ENCODE data around the gene RBM19.

The RBM19 gene

DNA sequence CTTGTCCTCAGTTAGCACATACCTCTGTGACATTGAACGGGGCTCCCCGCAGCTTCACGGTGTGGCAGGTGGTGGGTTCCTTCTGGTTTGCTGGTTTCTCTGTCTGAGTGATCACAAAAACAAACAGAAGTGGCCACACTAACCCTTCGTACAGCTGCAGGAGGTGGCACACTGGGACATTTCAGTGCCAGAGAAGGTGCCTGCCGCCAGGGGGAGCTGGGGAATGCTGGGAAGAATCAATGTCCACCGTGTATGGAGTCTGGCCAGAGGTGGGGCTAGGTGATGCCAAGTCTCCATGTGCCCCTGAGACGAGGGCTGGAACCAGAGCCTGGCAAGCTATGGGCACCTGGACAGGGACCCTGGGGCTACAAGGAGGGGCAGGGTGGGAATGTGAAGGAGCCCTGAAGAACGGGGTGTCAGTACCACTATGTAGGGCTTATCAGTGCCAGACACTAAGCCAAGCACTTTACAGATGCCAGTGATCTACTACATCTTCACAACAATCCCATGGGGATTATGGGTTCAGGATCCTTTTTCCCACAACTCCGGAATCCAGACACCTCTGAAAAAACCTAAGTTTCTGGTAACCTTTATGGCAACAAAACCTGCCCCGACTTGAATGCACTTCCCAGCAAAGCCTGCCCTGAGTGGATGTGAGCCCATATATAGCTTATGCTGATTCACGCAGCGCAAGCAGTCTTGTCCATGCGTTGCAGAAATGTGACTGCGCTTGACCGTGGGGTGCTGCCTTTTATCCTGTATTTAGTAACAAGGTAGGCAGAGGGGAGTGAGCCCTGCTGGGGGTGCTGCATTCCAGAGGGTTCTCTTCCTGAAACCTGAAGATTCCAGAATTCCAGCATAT lies 10.8 kb downstream of the RBM19 start:
- DNase-seq (ENCODE audit: low read depth in 2 of 2), result no peak

DNA sequence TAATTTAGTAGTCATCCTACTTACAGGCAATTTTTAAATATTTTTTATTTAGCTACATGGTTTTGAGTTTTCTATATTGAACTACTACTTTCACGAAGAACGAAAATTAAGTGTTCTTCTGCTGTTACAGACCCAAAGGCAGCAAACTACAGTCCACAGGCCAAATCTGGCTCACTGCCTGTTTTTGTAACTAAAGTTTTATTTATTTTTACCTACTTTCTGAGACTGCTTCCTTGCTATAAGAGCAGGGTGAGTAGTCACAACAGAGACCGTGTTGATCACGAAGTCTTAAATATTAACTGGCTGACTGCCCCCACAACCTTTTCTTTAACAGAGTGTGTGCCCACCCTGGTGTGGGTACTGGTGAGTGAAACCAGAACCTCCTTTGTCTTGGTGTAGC lies 11.6 kb downstream of the RBM19 start:
- no peak for DNase-seq (ENCODE audit: low read depth in 2 of 2)

DNA sequence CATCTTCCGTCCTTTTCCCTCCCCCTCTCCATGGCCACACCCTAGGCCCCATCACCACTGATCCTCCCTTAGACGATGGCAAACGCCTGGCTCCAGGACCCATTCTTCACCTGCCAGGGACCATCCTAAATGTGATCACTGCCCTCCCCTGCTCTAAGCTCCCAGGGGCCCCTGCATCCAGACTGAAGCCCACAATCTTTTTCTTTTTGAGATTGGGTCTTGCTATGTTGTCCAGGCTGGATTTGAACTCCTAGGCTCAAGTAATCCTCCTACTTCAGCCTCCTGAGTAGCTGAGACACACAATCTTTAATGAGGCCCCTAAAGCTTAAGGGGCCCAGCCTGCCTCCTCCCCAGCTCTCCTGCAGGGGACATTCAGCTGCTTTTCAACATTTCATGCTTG lies 15.3 kb downstream of the RBM19 start:
- DNase-seq (ENCODE audit: low read depth in 2 of 2), result no peak

DNA sequence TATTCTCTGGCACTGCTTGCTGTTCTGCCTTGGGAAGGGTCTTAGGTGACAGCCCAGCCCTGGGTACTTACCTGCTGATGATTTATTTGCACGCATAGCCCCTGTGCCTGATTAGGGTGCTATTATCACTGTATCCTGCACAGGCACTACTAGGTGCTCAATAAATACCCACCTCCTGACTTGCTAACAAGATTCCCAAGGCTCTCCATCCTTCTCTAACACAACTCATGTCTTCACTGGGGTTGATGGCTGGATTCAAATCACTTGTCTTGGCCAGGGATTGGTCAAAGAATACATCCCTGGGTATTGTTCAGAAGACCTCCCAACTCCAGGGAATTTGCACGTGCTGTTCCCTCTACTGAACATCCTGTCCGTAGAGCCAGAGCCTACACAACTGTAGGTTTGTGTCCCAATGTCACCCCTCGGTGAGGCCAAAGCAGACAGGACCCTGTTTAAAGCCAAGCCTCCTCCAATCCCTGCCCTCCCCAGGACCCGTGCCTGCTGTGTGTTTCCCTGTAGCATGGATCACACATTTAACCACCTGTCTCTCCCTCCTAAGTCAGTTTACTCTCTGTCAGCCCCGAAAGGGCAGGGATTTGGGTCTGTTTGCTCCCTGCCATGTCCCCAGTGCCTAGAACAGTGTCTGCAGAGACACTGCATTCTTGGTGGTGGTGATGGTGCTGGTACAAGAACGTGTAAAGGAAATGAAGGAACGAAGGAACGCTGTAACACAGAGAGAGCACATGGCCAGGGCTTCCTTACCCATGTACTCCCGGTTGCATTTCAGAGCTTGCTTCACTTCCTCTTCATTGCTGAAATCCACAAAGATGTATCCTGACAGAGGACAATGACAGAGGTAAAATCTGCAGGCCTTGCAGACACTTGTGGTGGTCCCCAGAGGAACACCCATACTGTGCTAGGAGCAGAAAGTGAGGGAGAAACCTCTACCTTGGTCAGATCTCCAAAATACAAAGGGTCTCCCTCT lies 16.5 kb downstream of the RBM19 start:
- no peak for DNase-seq (ENCODE audit: low read depth in 2 of 2)

DNA sequence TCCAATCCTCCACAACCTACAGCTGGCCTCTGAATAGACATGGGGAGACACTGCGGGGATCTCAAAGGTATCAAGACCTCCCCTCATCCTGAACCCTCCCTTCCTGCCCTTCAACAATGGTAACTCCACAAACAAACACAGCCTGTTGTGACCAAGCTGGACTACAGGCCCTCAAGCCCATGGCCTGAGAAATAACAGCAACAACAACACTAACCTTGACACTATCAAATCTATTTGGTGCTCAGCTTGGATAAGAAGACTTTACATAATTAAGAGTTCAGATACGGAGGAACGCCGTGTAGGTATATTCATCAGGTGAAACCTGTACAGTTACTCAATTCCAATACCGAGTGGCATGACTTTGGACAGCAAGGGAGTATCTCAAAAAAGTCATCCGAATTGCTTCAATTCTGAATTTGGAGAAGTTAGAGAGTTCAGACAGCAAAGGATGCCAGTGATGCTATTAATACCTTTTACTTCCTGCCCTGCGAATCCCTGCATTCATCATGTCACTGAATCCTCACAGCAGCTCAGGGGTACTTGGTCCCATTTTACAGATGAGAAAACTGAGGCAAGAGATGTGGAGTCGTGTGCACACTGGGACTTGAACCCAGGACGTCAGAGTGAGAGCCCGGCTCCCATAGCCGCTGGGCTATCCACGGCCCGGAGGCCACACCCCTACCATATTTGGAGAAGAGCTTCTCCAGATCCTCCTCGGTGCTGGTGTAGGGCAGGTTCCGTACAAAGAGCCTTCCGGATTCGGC lies 17.8 kb downstream of the RBM19 start:
- DNase-seq (ENCODE audit: low read depth in 2 of 2), result no peak

DNA sequence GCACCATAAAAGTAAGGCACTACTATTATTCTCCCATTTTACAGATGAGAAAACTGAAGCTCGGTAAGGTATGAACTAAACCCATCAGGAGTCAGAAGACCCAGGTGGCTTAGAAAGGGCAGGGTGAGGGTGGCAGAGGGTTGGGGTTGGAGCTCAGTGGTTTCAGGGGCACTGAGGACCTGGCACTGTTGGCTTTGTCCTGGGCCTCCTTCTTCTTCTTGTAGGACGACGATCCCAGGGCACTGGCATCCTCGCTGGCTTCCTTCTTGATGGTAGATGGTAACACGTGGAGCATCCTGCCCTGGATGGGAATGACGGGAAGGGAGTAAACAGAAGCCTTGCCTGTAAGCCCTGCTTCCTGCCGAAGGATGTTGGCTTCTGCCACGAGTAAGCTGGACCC lies 19.9 kb downstream of the RBM19 start:
- no peak for DNase-seq (ENCODE audit: low read depth in 2 of 2)

DNA sequence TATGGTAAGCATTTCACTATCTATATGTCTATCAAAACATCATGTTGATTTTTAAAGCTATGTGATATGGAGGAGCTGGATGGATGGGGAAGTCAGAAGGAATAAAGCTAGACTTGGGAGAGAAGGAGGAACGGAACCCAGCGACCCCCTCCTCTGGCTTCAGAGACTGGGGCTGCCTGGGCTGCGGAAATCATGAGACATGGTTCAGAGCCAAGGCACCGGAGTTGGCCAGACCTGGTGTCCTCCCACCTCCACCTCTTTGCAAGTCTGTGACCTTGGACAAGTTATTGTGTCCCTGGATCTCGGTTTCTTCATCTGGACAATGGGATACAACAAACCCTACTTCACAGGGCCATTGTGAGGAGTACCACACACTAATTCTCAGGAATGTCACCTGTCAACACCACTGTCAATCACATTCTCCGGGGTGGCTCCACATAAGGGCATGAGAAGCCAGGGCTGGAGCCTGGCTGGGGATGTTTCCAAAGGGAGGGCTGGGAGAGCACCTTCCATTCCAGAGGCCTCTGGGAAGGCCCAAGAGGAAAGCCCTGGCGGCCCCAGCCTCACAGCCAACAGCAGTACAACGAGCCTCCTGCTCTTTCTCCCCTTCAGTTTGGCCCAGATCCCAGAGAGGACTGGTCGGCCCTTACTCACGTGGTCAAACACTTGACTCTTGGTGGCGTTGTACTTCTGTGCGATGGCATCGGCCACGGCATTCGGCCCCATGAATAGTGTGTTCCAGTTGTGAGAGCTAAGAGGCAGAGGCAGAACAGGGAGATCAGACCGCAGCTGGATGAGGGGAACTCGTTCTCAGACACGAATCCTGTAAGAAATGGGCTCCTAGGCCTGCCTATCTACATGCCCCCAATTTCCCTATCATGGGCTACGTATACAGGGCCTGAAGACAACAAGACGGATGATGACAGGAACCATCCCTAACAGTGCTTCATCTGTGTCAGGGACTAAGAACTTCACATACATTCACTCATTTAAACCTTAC lies 20.7 kb downstream of the RBM19 start:
- no peak for DNase-seq (ENCODE audit: low read depth in 2 of 2)

DNA sequence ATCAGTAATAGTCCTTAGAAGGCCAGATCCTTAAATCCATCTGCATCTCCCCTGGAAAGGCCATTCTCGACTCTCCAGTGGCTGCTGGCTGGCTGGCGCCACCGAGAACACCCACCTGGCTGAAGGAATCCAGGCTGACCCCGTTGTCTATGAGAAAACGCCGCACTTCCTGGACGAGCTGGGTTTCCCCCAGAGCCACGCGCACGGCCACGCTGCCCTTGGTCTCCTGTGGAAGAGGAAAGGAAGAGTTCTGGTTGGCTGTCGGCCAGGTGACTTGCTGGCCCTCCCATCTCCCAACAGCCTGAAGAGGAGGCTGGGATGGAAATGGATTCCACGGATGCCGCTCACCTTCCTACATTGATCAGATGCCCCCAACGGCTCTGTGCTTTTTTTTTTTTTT lies 23.9 kb downstream of the RBM19 start:
- no peak for DNase-seq (ENCODE audit: low read depth in 2 of 2)

DNA sequence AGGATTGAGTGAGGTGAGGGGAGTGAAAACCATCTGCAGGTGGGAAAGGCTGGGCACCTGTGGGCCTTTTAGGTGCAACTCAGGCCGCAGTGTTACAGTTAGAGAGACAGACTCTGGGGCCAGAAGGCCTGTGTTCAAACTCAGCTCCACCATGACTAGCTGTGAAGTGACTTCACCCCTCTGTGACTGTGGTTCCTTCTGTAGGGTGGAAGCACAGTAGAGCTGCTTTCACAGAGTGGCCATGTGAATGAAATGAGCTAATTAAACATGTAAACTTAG lies 25.0 kb downstream of the RBM19 start:
- DNase-seq (ENCODE audit: low read depth in 2 of 2), result no peak

DNA sequence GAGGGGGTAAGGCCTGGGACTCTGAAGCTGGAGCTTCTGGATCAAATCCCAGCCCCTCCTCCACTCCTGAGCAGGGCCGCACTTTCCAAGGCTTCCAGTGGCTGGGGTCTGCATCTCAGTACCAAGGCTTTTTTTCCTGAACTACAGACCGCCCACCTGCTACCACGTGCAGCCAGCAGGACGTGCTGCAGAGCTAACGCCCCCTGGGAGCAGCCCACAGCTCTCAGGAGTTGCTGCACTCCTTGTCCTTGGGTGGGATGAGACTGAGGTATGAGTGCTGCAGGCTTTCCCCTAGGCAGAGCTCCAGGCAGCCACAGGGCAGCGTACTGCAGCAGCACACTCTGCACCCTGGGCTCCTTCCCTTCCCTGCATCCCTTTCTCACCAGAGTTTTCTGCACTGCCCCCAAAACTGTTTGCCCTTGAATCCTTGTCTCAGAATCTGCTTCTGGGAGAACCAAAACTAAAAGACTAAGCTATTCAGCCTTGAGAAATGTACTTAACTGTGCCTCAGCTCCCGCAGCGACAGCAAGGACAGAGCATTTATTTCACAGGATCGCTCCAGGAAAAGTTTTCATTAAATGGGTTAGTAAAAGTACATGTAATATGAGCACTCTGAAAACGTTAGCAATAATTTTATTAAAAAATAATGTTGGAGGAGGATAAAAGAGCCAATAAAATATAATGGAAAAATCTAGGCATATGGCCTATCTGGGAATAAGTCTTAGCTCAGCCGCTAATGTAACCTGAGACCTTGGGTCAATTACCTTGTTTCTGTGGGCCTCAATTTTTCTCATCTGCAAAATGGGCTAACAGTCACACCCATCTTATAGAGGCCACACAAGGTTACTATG lies 25.5 kb downstream of the RBM19 start:
- DNase-seq (ENCODE audit: low read depth in 2 of 2), result no peak

DNA sequence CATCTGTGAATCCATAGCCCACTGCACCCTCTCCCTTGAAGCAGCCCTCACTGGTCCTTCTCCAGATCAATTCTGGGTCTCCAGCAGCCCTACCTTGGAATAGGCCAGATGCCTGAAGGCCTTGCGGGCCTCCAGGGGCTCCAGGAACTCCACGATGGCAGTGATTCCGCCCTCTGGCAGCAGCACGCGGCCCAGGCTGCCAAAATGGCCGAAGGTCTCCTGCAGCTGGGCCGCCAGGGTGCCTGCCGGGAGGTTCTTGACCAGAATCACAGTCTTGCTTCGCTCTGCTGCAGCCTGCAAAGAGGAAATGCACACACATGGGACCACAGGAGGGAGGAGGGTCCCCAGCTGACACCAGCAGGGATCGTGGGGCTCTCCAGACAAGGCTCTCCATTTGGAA lies 26.3 kb downstream of the RBM19 start:
- DNase-seq (ENCODE audit: low read depth in 2 of 2), result no peak

DNA sequence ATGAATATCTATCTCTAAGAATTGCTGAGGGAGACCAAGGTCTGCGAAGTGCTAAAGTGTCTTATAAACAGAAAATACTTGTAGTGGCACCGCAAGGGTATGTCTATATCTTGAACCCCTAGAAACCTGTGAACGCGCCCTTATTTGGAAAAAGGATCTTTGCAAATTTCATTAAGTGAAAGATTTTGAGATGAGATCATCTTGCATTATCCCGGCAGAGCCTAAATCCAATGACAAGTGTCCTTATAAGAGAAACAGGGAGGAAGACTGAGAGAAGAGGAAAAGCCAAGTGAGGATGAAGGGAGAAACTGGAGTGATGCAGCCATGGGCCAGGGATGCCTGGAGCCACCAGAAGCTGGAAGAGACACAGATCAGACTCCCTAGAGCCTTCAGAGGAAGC lies 27.7 kb downstream of the RBM19 start:
- DNase-seq (ENCODE audit: low read depth in 2 of 2), result no peak

DNA sequence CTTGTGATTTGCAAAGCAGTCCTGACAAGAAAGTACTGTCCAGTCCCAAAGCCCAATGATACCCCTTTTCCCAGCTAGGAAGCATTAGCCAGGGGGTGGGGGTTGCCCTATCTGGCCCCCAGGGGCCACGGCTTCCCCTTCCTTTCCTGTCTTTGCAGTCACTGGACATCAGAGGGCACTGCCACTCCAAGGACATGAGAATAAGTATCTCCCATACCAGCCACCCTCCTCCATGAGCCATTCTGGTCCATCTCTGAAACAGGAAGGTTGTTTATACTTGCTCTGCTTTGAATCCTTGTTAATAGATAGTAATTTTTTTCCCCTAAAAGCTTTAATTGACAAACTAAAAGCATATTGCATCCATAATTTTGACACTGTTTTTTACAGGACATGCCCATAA lies 29.7 kb downstream of the RBM19 start:
- no peak for DNase-seq (ENCODE audit: low read depth in 2 of 2)

DNA sequence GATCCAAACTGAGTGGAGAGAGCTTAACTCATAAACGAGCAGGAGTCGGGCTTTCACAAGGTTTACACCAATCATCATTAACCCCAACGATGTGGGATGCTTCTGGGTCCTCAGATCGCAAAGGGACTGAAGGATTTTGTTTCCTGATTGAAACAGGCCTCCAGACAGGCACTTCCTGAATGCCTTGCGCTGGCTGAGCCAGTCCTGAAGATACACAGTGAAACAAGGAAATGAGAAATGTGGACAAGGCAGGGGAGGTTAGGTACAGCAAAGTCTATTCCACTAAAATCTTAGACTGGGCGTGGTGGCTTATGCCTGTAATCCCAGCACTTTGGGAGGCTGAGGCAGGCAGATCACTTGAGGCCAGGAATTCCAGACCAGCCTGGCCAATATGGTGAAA lies 30.7 kb downstream of the RBM19 start:
- DNase-seq (ENCODE audit: low read depth in 2 of 2), result no peak

DNA sequence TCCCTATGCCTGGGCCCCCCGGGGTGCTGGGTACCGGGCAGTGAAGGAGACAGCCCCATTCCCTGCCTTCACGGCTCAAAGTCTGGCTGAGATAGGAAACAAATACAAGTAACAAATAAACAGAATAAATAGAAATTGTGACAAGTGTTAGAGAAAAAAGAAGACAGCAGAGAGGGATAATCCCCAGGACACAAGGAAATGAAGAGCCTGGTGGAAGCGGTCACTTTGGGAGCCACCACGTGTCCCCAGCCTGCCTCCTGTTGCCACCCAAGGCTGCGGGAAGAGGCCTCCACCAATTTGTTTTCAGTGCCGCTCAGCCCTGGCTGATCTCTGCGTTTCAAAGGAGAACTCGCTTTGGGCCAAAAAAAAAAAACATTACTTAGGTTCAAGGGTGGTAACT lies 31.2 kb downstream of the RBM19 start:
- DNase-seq (ENCODE audit: low read depth in 2 of 2), result no peak

DNA sequence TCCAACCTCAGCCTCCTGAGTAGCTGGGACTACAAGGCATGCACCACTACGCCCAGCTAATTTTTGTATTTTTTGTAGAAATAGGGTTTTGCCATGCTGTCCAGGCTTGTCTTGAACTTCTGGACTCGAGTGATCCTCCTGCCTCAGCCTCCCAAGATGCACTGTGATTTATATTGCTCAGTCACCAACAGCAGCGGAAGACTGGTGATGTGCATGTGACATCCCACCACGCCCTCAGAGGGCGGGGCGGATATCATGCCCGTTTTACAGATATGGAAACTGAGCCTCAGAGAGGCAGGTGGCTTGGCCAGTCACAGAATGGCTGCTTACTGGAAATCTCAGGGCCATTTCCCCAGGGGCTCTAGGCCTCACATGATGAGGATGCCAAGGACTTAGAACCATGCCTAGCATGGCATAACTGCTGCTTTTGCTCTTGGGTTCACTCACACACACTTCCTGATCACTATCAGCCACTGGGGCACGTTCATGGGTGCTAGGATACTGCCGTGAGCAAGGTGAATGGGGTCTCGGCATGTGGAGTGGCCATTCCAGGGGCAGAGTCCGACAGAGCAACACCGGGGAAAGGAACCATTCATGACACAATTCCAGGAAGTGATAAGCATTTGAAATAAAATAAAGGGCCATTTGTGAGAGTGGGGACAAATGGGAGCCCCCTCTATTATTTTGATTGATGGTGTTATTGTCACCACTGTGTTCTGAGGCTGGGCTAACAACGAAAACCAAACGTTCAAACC lies 31.9 kb downstream of the RBM19 start:
- no peak for DNase-seq (ENCODE audit: low read depth in 2 of 2)

DNA sequence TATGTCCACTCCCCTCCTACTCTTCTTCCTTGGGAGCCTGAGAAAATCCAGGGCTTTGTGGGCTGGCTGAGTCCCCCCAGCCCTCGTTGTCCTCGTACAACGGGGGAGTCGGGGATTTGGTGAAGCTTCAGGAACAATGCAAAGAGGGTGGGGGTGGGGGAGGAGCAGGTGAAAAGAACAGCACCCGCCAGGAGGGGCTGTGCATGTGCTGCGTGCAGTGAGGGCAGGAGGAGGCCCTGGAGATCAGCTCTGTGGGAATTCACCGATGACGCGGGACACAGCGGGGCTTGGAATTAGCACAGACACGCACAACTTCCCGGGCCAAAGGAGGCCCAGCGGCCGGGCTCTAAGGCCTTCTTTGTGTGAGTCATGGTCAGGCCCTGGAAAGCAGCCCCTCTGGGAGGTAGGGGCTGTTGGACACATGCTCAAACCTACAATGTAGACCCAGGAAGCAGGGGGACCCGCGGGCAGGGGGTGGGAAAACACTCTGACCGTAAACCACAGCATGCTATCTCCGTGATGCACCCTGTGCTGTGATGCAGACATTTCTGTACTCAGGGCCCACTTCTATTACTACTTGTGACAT lies 32.8 kb downstream of the RBM19 start:
- DNase-seq (ENCODE audit: low read depth in 2 of 2), result no peak

DNA sequence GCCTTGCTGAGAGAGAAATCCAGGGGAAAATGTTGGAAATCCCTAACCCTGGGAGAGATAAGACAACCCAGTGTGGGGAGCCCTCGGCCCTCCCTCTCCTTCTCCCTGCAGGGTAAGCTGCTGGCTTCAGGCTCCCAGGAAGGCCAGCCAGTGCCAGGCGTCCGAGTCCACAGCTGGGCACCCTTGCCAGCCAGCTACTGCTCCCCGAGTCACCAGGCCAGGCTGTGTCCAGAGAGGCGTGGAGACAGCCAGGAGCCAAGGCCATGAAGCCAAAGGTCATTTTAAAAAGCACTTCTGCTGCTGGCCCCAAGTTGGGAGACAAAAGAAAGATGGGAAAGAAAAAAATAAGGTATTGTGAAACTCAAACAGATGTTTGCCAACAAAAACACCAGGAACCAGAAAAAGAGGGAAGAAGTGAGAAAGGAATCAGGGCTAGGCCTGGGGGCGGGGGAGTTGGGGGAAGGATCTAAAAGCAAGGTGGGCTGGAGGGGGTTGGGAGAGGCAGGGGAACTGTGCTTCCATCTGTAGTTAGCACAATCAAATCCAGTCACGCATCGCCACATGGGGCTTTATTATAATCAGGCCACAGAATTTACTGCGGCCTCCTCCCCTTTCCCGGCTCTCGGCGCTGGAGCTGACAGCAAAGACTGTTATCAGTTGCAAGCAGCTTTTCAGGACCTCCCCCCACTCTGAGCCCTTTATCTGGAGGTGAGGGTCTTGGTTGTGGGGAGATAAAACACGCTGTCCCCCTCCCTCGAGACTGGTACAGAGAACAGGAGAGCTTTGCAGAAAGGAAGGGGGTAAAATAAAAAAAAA lies 33.5 kb downstream of the RBM19 start:
- DNase-seq (ENCODE audit: low read depth in 2 of 2), result no peak
